ENCODE results near the gene PLK2. TPM values are rescaled to one million over a fixed set of nuclear protein-coding genes. Genes with fewer than 3 reads are reported as not detected.

The PLK2 gene
- total RNA-seq, 1 experiment from 2014 or later, result 273 TPM

DNA sequence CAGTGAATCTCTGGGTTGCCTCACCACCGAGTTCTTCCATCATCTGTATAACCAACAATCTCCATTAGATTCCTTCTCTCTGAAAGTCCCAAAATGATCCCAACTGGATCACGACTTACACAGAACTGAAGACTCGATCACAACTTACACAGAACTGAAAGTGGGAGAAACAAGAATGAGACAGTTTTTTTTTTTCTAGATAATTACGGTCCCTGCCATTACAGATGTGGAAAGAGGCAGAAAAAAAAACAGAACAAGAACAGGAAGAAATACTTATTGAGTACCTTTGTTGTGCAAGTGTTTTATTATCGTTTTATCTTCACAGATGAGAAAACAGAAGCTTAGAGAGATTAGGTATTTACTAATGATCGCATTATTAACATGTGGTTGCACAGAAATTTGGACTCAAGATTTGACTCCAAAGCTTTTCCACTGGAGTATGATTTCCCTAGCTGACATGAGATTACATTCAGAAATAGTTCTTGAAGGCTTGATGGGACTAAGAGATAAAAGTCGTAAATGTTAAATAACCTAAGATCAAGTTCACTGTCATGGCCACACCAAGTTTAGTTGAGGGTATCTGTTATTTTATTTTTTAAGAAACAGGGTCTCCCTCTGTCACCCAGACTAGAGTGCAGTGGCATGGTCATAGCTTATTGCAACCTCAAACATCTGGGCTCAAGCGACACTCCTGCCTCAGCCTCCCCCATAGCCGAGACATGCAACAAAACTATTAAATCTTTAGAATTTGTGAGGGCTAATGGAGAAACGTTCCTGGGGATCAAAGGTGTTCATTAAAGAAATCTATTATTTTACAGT lies 8.9 kb downstream of the PLK2 start:
- no peak for DNase-seq (ENCODE audit: low read depth)

DNA sequence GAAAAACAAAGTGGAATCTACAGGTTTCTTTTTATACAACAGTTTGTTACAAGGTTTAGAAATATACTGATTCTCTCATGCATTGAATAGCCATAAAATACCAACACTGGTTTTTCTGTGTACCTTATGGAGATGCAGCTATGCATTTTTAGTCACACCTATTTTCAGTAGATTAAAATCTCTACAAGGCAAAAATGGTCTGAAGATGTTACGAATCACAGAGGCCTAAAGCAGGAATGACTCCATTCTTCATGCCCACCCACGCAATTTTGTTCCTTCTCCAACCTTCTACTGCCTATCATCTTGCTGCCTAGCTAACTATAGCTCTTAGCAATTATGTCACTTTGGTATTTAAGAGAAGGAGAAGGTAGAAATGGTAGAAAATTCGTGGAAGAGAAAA lies 9.9 kb downstream of the PLK2 start:
- DNase-seq (ENCODE audit: low read depth), result no peak

DNA sequence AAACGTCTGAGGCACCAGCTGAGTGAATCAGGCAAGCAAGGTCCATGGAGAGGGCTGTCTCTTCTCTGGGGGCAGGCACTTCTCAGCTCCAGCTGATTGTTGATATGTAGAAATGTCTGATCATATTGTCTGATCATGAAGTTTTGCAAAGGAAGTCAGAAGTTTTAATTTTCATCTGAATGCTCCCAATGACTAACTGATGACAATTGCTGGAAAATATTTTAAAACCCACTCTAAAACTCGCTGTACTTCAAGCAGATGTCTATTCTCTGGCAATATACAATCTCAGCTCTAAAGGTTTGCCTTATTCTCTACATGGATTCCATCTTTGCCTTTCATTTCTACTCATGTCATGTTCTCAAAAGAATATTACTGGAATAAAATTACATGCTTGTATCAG lies 12.7 kb downstream of the PLK2 start:
- peak; percentile 63 for DNase-seq (ENCODE audit: low read depth)

DNA sequence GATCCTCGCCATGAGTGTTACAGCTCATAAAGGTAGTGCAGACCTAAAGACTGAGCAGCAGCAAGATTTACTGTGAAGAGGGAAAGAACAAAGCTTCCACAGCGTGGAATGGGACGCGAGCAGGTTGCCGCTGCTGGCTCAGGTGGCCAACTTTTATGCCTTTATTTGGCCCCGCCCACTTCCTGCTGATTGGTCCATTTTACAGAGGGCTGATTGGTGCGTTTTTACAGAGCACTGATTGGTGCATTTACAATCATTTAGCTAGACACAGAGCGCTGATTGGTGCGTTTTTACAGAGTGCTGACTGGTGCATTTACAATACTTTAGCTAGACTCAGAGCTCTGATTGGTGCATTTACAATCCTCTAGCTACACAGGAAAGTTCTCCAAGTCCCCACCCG lies 13.9 kb downstream of the PLK2 start:
- no peak for DNase-seq (ENCODE audit: low read depth)

DNA sequence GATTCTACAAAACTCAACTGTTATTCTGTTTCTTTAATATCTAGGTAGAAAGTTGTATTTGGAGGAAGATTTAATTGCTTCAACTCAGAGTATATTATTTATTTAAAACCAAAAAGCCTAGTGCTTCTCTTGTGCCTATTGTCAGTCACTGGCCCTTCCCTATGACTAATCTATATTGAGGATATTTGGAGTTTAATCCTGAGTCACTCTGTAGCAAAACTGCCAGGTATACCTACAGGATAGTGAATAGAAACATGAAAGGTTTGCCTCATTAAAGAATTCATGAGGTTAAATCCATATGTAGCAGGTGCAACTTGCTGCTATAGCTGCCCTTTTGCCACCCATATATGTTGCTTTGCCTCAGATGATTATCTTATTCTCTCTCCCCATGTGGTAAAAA lies 15.1 kb downstream of the PLK2 start:
- DNase-seq (ENCODE audit: low read depth), result no peak

DNA sequence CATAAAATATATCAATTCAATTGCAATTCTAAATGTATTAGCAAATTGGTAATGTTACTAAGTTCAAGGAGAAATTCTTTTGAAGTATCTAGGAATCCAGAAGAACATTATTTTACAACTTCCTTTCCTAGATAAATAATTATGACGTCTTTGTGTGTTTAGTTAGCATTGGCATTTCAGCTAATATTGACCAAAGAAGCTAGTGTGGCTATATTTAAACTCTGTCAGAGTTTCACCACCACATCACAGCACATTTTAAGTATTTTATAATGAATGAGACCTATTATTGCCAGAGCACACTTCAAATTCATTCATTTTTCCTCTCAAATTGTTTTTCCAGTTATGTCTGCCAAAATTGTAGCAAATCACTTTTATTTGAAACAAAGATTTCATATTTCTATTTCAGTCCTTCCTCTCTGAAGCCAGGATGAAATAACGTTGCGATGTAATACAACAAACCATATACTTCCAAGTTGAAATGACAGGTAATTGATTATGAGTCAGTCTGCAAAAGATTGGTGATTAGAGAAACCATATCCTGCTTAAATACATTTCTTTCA lies 18.9 kb downstream of the PLK2 start:
- no peak for DNase-seq (ENCODE audit: low read depth)

DNA sequence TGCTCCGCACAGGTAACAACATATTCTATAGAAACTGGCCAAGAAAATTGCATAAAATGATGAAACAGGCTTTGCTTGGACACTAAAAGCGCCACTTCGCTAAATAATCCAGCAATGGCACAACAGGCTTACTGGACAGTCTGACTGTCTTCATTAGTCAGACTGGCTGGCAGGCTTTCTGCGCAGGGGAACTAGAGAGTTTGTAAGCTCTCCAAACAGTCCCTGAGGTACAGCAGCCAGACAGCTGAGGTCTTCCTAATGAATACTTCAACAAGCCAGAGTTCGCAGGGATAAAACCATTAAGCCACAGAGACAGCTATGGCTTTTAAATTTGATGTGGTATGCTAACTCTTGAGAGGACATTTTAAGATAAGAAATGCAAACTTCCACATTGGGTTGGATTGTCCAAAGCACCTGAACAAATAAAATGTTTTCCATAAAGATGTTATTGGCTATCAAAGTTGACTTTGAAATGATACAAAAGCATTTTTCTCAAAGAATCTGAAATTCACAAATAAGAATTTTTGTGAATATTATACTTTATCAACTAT lies 20.7 kb downstream of the PLK2 start:
- no peak for DNase-seq (ENCODE audit: low read depth)

DNA sequence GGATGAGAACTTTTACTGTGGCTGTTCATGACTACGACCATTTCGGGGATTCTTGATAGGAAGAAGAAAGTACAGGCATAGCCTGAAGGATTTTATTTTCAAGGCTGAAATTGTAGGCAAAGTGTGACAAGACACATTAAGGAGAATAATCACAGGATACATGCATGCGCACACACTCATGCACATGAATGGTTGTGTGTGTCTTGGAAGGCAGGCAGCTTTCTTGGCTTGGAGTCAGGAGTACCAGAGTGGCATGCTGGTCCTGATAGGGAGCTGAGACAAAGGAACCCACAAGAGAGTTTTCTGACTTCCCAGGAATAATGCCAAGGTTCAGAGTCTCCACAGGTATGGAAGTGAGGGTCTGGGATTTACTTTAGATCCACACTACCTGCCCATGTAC lies 22.2 kb downstream of the PLK2 start:
- DNase-seq (ENCODE audit: low read depth), result no peak

DNA sequence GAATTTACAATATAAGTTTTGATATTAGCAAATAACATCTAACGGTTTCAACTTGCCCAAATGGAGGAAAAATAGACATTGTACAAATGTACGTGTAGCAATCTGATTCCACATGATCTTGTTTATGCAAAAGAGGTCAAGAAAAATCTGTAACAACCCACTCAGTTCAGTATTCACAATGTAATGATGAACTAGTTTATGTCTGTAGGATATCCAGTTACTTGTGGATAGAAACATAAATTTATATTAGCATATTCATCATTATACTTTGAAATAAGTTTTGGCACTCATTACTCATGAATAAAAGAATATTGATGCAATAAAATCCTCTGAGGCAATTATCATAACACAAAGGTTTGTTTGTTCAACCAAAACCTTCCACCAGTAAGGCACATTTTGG lies 28.1 kb downstream of the PLK2 start:
- DNase-seq (ENCODE audit: low read depth), result no peak

DNA sequence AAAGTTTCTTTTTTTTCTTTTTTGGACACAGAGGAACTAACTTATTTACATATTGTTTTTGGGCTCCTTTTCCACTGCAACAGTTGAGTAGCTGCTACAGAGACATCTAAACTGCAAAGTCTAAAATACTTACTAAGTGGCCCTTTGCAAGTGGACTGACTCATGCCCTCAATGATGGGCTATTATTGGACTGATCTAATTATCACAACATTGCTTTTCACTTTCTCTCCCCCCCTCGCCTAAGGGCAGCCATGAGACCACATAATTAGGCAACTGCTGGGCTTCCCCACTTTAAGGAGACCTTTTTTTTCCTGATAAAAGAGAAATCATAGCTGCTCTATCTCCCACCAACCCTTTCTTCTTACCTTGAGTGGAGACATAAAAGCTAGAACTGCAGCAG lies 47.0 kb downstream of the PLK2 start:
- DNase-seq (ENCODE audit: low read depth), result no peak

DNA sequence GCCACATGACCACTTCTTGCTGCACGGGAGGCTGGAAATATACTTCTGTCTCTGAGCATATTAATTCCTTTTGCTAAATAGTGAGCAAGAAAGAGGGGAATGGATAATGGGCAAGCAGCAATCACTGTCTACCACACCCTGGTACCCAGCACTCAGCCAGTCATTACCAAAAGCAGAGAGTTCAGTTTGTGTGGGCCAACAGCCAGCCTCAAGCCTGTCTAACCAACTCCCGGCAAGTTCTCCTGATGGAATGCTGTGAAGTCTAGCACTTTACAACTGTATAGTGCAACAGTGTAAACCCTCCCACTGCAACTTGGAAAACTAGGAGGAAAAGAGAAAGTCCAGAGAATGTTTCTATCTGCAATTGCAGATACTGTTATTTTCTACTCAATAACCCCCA lies 47.8 kb downstream of the PLK2 start:
- DNase-seq (ENCODE audit: low read depth), result no peak

DNA sequence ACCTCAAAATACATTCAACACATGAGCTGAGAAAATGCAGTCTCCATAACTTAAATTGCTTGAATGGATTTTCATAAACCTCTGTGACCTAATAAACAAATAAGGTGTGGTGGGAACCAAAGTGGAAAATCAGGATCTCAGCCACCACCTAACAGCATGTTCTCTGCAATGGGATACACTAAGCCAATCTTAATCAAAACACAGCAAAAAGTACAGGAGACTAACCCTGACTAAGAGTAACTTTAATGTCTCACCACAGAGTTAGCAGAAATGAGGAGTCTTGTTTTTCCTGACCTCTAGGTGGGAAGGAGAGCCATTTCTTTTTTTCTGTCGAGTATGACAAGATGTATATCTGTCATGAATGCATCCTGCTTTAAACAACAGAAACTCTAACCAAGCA lies 48.5 kb downstream of the PLK2 start:
- peak; percentile 29 for DNase-seq (ENCODE audit: low read depth)

DNA sequence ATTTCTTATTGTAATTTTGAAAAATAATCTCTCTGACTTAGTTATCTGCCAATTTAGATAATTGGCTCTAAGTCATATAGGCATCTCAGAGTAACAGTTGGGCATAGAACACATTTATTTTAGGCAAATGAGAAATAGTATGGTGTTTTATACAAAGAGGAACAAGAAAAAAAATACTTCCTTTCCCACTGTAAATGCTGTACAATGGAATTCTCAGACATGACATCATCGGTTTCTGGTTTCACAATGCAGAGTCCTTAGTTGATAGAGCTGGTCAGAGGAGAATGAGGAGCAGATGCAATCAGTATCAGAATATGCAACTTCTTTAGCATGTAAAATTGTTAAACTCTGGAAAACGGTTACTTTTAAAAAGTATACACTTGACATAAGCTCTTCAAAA lies 49.4 kb downstream of the PLK2 start:
- DNase-seq (ENCODE audit: low read depth), result peak; percentile 82

DNA sequence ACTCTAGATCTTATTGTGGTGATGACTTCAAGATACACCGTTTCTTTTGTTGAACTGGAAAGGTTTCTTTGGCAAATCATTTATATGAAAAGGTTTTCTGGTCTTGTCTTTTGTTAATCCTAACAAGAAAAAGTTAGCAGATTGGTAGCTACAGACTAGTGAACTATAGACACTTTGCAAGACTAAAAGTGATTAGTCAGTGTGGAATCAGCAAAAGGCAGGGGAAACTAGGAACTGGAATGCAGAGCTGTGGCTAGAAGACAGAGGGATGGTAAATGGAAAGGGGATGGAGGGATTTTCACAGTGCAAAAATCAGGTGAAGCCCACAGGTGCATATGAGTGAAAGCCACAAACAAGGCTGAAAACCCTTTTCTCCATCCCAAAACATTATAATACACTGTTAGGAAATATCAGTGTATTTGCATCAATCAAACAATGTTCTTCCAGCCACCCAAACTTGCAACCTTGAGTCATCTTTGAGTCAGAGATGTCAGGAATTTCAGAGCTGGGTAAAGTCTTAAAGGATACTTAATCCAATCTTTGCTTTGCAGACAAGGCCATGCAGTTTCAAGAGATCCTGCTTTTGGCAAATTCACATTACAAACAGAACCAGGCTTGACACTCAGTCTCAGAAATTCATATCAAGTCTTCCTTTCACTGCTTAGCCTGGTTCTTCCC lies 52.7 kb downstream of the PLK2 start:
- DNase-seq (ENCODE audit: low read depth), result peak; percentile 83

DNA sequence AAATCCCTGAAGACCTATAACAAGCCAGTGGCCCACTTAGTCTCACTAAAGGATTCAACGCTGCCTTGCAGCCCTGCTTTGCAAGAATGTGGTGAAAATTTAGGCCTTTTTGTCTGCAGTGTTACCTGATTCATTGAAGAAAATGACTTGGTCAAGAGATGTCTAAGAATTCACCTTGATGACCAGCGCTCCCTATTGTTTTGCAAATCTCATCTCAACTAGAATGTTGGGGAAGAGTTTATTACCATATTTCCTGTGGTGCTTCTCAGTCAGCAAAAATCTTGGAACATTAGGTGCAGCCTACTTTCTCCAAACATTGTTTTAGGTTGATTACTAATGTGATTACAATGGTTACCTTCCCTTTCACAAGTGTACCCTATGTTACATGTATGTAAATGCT lies 53.5 kb downstream of the PLK2 start:
- DNase-seq (ENCODE audit: low read depth), result no peak

DNA sequence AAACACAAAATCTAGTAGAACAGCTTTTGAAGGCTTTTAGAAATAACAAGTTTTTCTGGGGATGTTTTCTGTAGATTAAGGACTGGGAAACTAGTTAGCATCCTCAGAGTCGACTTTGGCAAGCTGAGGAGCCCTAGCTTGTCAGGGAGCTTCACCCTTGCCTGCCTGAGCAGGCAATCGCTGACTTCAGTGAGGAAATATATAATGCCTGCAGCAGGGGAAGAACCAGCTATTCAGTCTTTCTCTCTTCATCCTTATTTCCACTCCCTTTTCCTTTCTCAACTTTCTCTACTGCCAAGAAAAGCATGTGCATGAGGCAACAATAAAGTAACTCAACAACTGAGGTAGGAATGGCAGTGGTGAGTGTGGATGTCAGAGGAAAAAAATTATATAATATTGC lies 54.7 kb downstream of the PLK2 start:
- no peak for DNase-seq (ENCODE audit: low read depth)

DNA sequence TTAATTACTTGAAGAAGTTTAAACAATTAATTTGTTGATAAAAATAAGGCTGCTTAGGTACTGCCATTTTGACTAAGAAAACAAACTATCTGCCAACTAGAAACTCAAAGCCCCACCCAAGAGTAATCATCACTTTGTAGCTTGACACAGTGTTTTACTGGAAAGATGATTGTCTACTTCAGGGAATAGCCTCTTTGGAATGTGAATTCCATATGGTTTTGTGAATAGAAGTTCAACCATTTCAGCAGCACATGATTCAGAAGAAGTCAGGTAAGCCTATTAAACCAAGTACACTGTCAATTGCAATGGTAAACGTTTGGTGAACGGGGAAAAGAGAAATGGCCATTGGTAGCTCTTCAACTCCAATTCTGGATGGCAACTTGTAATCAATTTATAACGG lies 55.2 kb downstream of the PLK2 start:
- no peak for DNase-seq (ENCODE audit: low read depth)

Other genes starting within 250 kb of the PLK2 start
- not detected in 2 replicates for gene GAPT, start 31.3 kb upstream of the PLK2 start, total RNA-seq (2014; rRNA removed)
- gene RAB3C, start 123.0 kb upstream of the PLK2 start, total RNA-seq (2014; rRNA removed), result not detected in 2 replicates

All from LHCN-M2 (cell line).